ENCODE measurements around the gene LSM12.
"Not testable (repeated sequence)": the region's sequence is repeated elsewhere in the genome, so short reads cannot be mapped to it uniquely, and the experiment has no call there.

The LSM12 gene

DNA sequence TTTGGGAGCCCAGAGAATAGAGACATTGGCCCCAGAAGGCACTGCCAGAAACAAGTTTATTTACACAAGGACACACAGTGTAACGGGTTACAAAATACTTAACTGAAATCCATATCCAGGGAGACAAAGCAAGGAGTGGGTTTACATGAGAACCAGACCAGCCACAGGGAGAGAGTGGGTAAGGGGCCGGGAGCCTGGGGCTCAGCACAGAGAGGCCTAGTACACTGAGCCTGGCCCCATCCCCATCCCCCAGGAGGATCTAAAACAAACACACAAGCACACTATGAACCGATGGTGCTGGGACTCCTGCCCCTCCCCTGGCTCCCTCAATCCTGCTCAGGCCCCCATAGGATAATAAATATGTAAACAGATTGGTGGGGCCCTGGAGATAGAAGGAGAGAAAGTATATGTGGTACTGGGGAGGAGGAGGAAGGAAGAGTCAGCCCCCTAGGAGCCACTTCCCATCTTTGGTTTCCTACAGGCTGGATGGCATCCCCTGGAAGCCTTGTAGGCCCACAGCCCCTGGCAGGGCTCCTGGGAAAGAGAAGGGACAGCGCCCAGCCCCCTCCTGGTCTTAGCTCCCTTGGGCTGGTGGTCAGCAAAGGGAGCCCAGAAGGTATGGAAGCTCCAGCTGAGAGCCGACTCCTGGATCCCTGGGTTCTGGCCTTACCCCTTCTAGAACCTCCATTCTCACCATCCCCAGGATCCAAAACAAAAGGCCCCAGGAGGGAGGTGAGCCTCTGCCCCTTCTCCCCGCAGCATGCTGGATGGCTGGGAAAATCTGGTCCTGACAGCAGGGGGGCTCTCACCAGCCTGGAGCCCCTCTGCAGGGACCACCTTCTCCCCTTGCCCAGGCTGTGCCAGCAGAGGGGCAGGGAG is 10.5 kb upstream of the LSM12 start:
- no peak for DNase-seq (ENCODE audit: low read depth, low spot score)

DNA sequence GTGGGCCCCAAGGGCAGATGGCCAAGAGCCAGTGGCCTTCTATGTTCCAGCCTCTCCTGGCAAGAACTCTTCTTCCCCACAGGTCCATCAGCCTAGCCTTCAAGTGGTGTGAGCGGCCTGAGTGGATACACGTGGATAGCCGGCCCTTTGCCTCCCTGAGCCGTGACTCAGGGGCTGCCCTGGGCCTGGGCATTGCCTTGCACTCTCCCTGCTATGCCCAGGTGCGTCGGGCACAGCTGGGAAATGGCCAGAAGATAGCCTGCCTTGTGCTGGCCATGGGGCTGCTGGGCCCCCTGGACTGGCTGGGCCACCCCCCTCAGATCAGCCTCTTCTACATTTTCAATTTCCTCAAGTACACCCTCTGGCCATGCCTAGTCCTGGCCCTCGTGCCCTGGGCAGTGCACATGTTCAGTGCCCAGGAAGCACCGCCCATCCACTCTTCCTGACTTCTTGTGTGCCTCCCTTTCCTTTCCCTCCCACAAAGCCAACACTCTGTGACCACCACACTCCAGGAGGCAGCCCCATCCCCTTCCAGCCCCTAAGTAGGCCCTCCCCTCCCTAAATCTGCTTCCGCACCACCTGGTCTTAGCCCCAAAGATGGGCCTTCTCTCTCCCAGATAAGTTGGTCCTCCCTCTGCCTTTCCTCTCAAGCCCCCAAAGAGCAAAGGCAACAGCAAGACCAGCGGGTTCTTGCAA is 9.3 kb upstream of the LSM12 start:
- no peak for DNase-seq (ENCODE audit: low read depth, low spot score)

DNA sequence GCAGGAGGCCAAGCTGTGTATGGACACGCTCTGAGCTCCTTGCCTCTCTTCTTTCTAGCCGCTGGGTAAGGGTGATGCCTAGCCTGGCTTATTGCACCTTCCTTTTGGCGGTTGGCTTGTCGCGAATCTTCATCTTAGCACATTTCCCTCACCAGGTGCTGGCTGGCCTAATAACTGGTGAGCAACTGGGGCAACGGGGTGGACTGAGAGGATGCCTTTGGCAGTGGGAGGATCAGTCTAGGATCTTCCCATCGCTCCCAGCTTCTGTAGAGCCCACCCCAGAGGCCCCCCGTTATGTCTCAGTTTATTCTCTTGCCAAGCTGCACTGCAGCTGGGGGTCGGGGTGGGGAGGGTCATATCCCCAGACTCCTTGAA is 8.4 kb upstream of the LSM12 start:
- no peak for DNase-seq (ENCODE audit: low read depth, low spot score)

DNA sequence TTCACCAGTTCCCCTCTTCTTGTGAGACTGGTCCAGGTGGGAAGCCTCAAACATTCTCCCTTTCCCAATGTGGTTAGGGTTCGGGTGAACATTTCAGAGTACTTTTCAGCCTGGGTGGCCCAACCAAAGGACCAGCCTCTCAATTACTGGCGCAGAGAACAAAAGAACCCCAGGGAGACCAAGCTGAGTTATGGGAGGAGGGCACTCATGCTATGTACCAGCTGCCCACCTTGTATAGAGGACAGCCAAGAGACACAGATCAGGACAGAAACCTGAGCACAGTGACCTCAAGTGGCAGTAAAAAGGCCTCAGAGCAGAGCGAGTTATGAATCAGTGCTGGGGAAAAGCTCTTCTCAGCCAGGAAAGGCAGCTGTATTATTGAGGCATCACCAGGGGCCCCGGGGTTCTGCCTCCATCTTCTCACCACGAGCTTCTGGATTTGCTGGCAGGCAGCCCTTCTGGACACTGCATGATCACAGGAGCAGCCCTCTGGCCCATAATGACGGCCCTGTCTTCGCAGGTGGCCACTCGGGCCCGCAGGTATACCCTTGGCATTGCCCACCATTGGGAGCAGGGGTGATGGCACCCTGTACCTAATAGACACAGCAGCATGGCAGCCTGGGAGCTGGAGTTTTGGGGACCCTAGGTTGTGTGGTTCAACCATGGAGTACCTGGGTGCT is 7.9 kb upstream of the LSM12 start:
- no peak for DNase-seq (ENCODE audit: low read depth, low spot score)

DNA sequence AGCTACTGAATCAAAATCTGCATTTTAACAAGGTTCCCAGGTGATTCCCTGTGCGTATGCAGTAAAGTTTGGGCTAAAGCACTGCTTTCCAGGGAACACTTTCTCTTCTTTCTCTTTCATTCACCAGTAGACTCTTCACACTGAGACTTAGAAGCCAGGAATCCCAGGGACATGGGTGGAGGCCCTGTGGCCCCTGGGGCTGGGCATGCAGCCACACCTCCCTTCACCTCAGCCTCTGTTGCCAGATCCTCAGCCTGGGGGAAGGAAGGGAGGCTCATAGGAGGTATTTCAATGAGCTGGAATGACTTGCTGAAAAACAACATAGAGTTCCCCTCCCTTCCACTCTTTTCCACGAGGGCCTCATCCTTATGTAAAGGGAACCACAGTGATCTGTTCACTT is 5.3 kb upstream of the LSM12 start:
- DNase-seq (ENCODE audit: low read depth, low spot score) = no peak

DNA sequence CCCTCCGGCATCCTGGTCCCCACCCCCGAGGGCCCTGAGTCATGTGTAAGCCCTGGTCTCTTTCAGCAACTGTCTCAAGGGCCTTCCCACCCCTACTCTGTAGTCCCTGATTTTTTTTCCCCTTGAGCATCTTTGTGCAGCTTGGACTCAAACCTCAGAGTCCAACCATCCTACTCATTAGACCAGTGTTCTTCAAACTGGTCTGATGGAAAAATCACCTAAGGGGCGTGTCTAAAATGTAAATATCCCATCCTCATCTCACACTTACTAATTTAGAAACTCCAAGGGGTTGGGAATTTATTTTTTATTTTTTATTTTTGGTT is 4.7 kb upstream of the LSM12 start:
- no peak for DNase-seq (ENCODE audit: low read depth, low spot score)

DNA sequence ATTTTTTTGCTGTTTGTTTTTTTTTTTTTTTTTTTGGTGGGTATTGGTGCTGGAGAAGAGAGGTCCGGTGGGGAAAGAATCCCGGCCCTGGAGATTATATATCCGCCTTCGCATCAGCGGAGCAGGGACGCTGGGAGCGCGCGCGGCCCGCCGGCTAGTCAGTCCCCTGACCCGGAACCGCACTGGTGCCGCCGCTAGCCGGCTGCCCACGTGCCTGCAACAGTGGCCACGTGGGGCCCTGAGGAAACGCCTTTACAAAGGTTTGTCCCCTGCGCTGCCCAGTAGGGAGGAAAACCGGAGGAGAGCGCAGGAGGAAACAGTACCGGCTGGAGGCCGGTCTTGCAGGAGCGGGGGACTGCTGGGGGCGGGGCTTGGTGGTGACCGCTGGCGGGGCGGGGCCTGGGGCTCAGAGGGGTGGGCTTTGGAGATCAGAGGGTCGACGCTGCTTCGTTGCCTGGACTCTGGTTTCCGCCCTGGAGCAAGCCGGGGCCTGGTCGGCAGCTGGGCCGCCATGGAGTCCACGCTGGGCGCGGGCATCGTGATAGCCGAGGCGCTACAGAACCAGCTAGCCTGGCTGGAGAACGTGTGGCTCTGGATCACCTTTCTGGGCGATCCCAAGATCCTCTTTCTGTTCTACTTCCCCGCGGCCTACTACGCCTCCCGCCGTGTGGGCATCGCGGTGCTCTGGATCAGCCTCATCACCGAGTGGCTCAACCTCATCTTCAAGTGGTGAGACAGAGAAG is 4.2 kb upstream of the LSM12 start, which contains the start of gene G6PC3:
Gene G6PC3 (plus strand): TSS at position 281 of the 743 bp plus-strand sequence. CDS start 231 bp downstream, at position 512.
- DNase-seq (ENCODE audit: low read depth, low spot score) = peak; percentile 95

DNA sequence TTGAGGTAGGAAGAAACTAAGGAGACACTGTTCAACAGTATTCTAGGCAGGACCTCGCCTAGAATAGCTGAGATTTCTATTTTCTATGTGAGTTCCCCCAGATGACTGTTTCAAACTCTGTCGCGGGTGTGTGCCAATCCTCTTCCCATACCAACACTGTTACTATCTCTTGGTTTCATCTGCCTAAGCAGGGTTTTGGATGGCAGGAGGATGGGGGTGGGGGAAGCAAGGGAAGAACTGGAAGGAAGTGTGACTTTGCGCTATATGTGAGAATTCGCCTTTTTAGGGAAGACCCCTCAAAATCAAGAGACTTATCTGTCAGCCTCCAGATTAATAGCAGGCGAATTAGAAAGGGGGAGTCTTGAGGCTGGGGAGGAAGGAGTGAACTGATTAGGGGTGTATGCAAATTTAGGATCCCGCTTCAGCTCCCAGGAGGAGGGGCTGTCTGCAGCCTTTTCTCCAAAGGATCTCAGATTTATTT is 3.5 kb upstream of the LSM12 start:
- no peak for DNase-seq (ENCODE audit: low read depth, low spot score)

DNA sequence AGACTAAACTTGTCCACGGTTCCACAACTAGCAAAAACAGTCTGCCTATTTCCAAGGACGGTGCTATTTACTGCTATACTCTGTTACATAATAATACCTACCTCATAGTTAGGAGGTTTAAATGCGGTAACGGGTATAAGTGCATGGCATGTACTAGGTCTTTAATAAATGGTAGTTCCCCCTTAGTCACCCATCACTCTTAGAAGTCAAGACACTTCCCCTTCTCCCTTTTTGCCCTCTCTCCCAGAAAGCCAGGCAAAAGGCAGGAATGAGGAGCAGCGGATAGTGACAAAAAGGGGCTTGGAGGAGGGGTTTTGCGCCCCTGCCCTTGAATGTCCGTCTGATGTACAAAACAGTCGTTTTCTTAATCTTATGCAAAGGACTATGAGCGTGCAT is 1.1 kb upstream of the LSM12 start:
- no peak for DNase-seq (ENCODE audit: low read depth, low spot score)

DNA sequence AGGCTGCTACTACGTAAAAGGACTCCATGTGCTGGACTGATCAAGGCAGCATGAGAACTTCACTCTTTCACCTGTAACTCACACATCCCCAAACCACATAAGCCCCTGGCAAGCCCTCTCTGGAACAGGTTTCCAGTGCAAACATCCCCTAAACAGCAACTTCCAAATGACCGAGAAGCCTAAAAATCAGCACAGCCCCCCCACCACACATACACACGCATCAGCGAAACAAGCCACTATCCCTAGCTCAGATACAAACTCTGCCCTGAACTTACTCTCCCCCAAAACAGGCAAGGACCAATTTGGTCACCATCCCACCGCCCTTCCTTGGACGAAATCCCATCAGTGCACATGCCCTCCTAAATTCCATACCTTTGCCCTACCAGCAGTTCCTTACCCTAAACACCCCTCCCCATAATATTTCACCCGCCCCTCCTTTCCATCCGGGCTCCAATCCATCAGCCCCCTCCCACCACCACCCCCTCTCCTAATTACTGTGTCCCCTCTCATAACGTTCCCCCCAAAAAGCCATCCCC is 735 bp downstream of the LSM12 start:
- DNase-seq (ENCODE audit: low read depth, low spot score) = no peak

DNA sequence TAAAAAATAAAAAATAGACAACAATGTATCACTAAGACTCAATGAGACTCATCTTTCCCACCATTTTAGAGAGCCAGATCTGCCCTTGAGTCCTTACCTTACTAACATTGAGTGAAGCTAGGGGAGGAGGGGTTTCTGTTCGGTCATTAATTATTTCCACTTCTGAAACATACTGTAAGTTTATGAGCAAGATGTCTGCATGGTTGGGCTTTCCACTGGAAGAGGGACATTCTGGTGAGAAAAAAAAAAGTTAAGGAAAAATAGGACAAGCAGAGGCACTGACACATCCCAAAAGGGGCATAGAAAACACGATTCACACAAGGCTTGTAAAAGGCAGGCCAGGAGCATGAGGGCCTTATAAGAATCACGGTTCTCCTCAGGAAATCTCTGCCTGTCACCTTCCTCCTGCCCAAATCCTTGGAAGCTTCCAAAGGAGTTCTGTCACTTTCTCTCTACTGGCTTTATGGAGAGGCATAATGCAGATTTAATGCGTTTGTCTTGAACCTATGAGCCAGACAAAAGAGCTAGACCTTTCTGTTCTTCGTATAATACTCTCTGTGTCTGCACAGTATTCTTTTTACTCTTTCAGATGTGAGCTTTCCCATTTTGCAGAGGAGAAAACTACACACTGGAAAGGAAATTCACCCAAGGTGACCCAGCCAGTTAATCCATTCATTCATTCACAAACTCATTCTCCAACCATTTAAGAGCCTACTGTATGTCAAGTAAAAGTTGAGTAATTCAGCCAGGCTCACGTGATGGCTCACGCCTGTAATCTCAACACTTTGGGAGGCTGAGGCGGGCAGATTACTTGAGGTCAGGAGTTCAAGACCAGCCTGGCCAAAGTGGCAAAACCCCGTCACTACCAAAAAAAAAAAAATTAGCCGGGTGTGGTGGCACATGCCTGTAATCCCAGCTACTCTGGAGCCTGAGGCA is 2.5 kb downstream of the LSM12 start:
- DNase-seq (ENCODE audit: low read depth, low spot score) = no peak

DNA sequence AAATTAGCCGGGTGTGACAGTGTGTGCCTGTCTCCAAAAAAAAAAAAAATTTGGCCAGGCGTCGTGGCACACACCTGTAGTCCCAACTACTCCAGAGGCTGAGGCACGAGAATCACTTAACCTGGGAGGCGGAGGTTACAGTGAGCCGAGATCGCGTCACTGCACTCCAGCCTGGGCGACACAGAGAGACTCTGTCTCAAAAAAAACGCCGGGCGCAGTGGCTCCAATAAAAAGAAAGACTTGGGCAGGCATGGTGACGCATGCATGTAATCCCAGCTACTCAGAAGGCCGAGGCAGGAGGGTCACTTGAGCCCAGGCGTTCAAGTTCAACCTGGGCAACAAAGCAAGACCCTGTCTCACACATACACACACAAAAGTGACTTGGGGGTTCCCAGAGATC is 3.6 kb downstream of the LSM12 start:
- no peak for DNase-seq (ENCODE audit: low read depth, low spot score)

DNA sequence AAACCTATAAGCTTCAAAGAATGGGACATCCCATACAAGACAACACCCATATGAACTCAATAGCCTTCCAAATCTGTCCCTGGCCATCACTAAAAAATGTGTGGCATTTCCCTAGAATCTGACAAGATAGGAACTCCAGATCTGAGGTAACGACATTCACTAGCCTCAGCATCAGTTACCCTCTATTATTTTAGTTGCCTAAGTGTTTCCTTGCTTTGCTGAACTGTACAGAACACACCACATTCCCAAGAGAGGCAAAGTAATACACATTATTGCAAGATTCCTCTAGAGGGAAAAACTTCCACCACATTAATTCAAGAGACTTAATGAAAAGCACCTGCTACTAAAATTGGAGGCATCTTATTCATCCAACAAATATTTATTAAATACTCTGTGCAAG is 5.0 kb downstream of the LSM12 start:
- no peak for DNase-seq (ENCODE audit: low read depth, low spot score)

DNA sequence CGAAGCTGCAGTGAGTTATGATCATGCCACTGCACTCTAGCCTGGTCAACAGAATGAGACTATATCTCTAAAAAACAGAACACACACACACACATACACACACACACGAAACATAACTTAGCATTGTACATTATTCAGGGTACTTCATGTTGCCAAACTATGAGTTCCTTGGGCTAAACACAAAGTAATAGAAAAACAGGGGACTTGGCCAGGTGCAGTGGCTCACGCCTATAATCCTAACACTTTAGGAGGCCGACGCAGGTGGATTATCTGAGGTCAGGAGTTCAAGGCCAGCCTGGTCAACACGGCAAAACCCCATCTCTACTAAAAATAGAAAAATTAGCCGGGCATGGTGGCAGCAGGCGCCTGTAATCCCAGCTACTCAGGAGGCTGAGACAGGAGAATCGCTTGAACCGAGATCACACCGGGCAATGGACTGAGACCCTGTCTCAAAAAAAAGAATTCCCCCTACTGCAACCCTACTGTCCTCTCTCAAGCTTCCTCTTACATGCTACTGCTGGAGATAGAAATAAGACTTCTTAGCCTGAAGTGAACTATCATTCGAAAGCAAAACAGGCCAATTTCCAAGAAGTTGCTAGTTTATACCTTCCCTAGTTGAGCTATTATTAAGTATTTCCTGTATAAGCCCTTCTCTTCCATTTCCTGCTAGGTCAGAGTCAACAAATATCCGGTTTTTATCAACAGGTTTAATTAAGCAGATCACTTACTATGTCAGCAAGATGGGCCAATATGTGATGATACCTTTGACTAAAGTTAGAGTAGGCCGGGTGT is 7.2 kb downstream of the LSM12 start:
- DNase-seq (ENCODE audit: low read depth, low spot score) = no peak

DNA sequence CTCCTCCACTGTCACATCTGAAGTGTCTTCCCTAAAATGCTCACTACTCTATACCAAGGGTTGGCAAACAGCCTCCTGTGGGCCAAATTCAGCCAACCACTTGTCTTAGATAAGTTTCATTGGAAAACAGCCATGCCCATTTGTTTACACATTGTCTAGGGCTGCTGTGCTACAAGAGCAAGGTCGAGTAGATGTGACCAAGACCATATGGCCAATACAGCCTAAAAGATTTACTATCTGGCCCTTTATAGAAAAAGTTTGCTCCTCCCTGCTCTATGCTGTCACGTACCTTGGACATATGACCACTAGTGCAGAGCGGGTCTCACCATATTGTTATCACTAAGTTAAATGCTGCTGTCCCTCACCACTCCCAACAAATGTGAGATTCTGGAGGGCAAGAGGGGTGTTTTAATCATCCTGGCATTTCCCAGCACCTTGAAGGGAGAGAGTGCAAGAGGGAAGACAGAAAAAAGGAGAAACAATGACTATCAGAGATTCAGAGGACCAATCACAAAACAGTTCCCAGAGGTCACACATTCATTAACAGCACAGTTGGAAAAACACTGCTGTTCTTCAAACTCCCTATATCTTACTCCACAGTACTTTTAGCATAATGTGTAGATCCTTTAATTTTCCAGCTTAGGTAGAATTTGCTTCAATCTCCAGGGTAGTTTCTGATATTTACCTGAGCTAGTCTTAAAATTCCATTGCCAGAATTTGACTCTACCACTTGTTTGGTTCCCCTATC is 13.2 kb downstream of the LSM12 start:
- no peak for DNase-seq (ENCODE audit: low read depth, low spot score)

DNA sequence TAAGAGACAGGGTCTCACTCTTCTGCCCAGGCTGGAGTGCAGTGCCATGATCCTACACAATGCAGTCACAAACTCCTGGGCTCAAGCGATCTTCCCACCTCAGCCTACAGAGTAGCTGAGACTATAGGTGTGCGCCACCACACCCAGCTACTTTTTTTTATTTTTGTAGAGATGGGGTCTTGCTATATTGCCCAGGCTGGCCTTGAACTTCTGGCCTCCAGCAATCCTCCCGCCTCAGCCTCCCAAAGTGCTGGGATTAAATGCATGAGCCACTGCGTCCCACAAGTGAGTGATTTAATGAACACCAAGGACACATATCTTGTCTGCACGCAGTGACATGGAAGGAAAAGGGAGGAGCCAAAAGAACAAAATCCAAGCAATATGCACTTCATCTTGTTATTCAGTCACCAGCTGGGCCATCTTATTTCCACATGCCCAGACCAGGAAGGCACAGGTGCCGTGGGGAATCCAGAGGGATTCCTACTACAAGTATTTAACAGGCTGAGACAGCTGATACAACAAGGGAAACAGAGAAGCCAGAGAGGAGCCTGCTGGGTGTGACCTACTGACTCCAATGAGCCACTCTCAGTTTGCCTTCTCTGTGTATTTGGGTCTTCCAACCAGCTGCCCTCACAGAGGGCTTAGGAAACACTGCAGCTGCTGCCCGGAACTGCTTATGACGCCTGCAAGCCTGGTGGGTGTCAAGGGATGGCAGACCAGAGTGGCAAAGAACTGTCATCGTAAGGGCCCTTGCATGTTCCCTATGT is 17.0 kb downstream of the LSM12 start:
- no peak for DNase-seq (ENCODE audit: low read depth, low spot score)

DNA sequence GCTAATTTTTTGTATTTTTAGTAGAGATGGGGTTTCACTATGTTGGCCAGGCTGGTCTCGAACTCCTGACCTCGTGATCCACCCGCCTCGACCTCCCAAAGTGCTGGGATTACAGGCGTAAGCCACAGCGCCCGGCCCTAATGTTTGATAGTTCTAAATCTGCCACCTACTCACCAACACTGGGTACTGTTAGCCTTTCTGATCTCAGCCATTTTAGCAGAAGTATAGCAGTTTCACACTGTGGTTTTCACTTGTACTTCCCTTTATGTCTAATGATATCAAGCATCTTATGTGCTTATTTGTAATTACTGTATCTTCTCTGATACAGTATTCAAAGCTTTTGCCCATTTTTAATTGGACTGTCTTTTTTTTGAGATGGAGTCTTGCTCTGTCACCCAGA is 19.6 kb downstream of the LSM12 start:
- DNase-seq (ENCODE audit: low read depth, low spot score) = not testable (repeated sequence)

DNA sequence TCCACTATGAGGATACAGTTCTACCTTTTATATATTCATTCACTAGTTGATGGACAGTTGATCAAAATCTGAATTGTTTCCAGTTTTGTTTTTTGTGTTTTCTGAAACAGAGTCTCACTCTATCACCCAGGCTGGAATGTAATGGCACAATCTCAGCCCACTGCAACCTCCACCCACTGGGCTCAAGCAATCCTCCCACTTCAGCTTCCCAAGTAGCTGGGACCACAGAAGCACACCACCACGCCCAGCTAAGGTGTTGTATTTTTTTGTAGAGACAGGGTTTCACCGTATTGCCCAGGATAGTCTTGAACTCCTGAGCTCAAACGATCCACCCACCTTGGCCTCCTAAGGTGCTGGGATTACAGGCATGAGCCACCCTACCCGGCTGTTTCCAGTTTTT is 21.0 kb downstream of the LSM12 start:
- DNase-seq (ENCODE audit: low read depth, low spot score) = no peak

All from iPS DF 19.7 (cell line).